Activated T-cell treated with anti-CD3 and anti-CD28 coated beads, Interleukin-2, amount 50 U/mL, for 48 hours (primary cell): Measurements from ENCODE around the gene TRIM67.

Source experiments
- DNase-seq, 2 experiments: peaks; one replicate each; pipeline ENCODE4 v3.0.0-alpha.2; 2020

Gene TRIM67

DNA sequence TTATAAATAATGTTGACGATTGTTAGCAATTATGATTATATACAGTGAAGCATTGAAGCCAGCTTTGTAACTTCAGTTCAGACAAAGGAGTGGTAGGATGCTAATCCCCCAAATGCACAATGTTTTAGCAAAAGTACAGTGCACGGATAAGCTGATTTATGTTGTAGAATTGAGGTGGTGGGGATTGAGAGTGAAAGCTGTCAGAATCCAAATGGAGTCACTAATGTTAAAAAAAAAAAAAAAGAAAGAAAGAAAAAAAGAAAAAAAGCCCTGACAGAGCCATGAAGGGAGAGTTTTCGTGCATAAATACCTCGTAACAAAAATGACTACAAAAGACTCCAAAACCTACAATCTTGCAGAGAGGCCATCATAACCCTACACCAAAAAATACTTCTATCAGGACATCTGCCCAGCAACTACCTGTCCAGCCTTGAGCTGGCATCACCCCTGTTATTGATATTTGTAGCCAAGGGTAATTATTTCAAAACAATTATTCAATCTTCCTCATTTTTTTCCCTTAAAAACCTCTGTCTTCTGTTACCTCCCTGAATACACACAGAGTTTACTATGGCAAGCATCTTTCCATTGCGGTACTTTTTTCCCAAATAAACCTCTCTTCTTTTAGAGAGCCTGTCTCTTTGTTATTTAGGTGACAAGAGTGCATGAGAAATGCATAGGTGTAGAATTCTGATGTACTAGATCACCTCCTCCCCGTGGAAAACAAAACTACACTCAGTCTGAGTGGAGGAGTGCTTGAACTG, 2.5 kb upstream of the TRIM67 start:
- no peak for DNase-seq

DNA sequence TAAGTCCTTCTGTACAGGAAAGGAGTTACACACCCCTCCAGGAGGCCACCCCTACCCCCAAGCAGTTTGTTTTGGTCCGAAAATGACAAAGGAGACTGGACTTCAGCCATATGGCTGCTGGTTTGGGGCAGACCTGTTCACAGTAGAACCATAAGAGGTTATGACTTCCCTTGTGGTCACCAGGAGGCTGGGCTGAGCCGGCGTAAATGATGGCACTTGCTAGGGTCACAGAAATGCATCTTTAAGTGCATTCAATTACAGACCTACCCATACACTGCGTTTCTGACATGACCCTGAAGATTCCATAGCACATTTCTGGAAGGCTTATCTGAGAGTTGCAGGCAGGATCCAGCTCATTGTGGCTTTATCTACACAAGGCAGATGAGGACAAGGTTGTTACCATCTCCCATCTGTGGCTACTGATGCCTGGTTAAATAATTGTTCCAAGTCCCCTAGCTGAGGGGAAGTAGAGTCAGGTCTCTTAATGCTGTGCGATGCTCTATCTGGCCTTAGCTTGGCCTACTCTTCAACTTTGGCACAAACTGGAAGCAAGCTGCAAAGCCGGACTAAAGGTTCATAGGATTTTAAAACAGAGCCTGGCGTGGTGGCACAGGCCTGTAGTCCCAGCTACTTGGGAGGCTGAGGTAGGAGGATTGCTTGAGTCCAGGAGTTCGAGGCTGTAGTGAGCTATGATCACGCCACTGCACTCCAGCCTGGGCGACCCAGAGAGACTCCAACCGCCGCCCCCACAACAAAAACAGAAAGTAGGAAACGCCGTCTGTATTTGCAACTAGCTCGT, 1.7 kb upstream of the TRIM67 start:
- no peak for DNase-seq

DNA sequence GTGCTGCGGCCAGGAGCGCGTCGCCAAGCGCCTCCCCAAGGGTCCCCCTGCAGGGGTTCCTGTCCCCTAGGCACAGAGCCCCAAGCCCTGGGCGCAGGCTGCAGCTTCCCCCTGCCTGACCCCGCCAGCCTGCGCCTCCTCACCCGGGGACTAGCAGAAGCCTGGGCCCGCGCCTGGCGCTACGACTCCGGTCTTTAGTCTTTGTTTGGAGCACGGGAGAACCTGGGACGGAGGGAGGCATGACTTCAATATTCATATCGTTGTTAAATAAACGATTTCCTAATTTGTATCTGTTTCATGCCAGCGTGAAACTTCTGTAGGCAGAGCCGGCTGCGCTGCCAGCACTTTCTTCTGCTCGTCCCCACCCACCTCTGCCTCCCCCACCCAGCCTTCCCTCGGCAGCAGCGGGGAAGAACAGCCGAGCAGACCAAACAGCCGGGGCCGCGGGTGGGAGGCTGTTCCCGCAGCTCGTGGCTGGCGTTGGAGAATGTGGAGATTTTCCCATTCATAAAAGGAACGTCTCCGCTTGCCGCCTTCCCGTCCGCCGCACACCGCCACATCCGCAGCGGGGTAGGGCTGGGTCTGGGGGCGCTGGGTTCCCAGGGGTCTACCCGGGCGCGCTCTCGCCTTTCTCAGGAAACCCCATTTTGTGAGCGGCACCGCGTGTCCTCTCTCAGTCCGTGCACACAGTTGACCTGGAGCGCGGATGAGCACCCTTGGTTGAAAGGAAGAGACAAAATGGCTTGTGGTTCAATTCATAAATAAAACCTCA, 777 bp upstream of the TRIM67 start:
- DNase-seq = peak in 1 of 2 experiments; percentile 18

GRCh38 chr1:231162297-231162969, 575 bp downstream of the TRIM67 start:
- peak; percentile 49 to 56 for DNase-seq

GRCh38 chr1:231162970-231163829, 1.3 kb downstream of the TRIM67 start:
- DNase-seq = peak in 1 of 2 experiments; percentile 19

- no peak for DNase-seq
Observed at GRCh38 chr1:231163830-231164427, 2.1 kb downstream of the TRIM67 start.

- no peak for DNase-seq
Observed at GRCh38 chr1:231165371-231165770, 3.5 kb downstream of the TRIM67 start.

DNA sequence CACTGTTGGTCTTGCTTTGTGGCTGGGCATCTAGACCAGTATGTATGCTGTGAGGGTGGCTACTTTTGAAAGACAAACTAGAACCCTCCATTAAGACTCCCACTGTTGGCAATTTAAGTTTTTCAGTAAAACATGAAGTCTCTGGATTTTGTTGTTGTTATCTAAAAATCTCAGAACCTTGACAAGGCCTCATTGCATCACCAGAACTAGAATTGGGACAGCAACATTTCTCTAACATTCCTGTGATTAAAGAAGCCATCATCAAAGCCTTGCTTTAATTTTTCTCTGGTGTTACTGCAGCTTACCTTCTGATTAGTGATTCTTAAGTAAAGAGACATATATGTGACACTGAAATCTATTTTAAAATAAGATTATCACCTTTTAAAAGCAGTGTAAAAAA, 4.5 kb downstream of the TRIM67 start:
- DNase-seq = no peak

DNA sequence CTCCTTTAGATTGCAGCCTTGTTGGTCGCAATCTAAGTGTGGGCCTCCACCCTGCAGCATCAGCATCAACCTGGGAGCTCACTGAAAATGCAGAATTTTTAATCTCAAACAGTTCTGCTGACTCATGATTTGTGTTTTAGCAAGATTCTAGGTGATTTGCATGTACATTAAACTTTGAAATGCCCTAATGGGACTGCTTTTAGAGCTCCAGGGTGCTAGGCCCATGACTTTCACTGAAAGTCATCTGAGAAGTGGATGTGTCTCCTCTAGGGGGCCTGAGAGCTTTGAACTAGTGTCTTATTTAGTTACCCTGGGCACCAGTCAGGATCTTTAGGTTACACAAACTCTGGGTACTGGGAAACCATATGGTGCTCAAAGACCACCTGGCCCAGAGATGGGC, 9.0 kb downstream of the TRIM67 start:
- DNase-seq = no peak

DNA sequence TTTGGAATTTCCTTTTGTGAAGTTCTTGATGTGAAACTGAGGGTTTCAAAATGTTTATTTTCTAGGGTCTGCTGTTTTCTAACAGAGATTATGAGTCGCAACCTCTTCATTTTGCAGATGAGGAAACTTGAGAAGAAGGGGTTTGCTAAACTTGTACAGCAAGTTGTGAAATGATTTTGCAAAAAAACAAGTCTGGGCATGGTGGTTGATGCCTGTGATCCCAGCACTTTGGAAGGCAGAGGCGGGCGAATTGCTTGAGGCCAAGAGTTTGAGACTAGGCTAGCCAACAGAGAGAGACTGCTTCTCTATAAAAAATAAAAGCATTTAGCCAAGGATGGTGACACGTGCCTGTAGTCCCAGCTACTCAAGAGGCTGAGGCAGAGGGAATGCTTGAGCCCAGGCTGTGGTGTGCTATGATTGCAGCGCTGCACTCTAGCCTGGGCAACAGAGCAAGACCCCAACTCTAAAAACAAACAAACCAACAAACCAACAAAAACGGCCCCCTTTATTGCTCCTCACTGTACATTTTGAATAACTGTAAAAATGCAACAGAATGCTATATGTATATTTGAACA, 9.9 kb downstream of the TRIM67 start:
- DNase-seq = no peak

DNA sequence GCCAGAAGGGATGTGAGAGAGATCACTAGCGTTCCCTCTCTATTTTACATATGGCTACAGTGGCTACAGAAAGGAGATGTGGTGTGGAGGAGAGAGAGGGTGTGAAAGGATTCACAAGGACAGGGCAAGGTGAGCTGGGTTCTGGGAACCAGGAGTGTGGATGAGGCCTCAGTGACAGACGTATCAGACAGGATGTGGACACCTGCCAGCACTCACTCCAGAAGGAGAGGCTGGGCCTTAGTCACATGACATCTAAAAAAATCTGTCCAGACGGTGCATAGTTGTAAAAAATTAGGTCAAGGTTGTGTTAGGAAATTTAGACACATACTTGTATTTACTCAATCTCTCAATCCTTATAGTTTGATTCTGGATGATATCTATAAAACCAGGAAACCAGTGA, 10.6 kb downstream of the TRIM67 start:
- no peak for DNase-seq

- DNase-seq = no peak
Observed at GRCh38 chr1:231176421-231176820, 14.6 kb downstream of the TRIM67 start.

GRCh38 chr1:231177226-231177625, 15.4 kb downstream of the TRIM67 start:
- DNase-seq = no peak

DNA sequence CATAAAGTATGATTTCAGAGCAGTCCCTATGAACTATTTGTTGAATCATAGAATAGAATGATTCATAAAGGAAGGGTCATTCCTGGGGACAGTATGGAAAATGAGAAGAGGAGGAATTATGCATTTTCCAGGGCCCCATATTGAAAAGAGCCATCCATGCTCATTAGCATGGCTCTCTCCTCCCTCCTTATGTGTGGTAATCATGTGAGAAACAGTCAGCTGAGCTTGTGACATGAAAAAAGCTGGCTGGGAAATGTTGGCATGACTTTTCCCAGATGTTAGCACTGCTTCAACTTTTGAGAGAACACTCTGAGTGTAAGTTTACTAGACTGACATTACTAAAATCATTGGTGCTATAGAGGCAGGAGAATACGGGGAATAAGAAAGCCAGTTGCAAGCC, 16.1 kb downstream of the TRIM67 start:
- no peak for DNase-seq

GRCh38 chr1:231178970-231179369, 17.1 kb downstream of the TRIM67 start:
- DNase-seq = no peak

DNA sequence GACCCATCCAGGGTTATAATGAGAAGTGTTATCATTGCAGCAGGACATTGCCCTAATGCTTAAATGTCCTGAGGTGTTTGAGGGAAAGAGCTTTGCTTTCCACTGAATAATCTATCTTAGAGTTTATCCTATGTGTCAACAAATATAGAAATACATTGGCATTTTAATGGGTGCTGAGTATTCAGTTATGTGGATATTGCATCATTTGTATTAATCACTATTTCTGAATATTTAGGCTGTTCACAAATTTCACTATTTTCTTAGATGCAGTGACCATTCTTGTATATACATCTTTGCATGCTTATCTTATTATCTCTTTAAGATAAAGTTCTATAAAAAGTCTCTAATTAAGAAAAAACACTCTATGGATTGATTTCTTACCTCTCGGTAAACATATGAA, 18.2 kb downstream of the TRIM67 start:
- no peak for DNase-seq

DNA sequence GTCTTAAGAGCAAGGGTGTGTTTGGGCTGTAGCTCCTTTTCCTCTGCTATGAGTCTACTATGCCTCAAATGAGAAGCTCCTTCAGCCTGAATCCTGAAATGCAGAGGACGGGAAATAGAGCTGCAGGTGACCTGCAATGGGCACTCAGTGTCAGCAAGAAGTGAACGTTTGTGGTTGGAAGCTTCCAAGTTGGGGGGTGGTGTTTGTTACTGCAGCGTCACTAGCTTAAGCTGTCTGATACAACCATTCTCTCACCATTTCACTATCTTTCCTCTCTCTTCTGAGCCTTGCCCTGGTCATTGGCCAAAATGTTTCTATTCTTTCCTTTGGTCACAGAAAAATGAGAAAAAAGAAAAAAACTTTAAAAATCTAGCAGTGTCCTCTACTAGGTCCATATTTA, 19.4 kb downstream of the TRIM67 start:
- no peak for DNase-seq

- DNase-seq = no peak
Observed at GRCh38 chr1:231182317-231182716, 20.5 kb downstream of the TRIM67 start.

- no peak for DNase-seq
Observed at GRCh38 chr1:231183639-231184590, 22.1 kb downstream of the TRIM67 start.

GRCh38 chr1:231184891-231185290, 23.0 kb downstream of the TRIM67 start:
- DNase-seq = no peak
